HG03469 (cell line): Measurements from ENCODE around the gene ZRANB3.
"Not testable (repeated sequence)": the region's sequence is repeated elsewhere in the genome, so short reads cannot be mapped to it uniquely, and the experiment has no call there.

ENCODE experiments used
- ATAC-seq: cut with Tn5 transposase; IDR thresholded peaks from one replicate; pipeline ENCODE4 v1.9.1; 2021; ENCODE audit warnings: mild to moderate bottlenecking, moderate library complexity, moderate number of reproducible peaks; ENCODE audit not compliant: unreplicated experiment

The ZRANB3 gene

GRCh38 chr2:135144343-135144742, 386.7 kb downstream of the ZRANB3 start:
- no peak for ATAC-seq

GRCh38 chr2:135142323-135142722, 388.7 kb downstream of the ZRANB3 start:
- ATAC-seq = no peak

GRCh38 chr2:135140606-135141005, 390.4 kb downstream of the ZRANB3 start:
- ATAC-seq = no peak

GRCh38 chr2:135132314-135132713, 398.7 kb downstream of the ZRANB3 start:
- no peak for ATAC-seq

- ATAC-seq = no peak
These were observed 400.3 kb downstream of the ZRANB3 start for GRCh38 chr2:135130751-135131150.

GRCh38 chr2:135125940-135126339, 405.1 kb downstream of the ZRANB3 start:
- no peak for ATAC-seq

- ATAC-seq = no peak
These were observed 405.8 kb downstream of the ZRANB3 start for GRCh38 chr2:135124924-135125886.

- ATAC-seq = not testable (repeated sequence)
These were observed 409.4 kb downstream of the ZRANB3 start for GRCh38 chr2:135121658-135122039.

- no peak for ATAC-seq
These were observed 409.9 kb downstream of the ZRANB3 start for GRCh38 chr2:135121016-135121657.

- ATAC-seq = no peak
These were observed 411.4 kb downstream of the ZRANB3 start for GRCh38 chr2:135119582-135119981.

GRCh38 chr2:135113322-135113721, 417.7 kb downstream of the ZRANB3 start:
- no peak for ATAC-seq

- not testable (repeated sequence) for ATAC-seq
These were observed 425.3 kb downstream of the ZRANB3 start for GRCh38 chr2:135105513-135106316.

- no peak for ATAC-seq
These were observed 427.2 kb downstream of the ZRANB3 start for GRCh38 chr2:135103843-135104242.

GRCh38 chr2:135099802-135100483, 431.1 kb downstream of the ZRANB3 start:
- no peak for ATAC-seq

- ATAC-seq = no peak
These were observed 433.3 kb downstream of the ZRANB3 start for GRCh38 chr2:135097532-135098231.

GRCh38 chr2:135096665-135097446, 434.2 kb downstream of the ZRANB3 start:
- ATAC-seq = no peak

GRCh38 chr2:135095591-135095990, 435.4 kb downstream of the ZRANB3 start:
- ATAC-seq = no peak

GRCh38 chr2:135094508-135094907, 436.5 kb downstream of the ZRANB3 start:
- no peak for ATAC-seq

- ATAC-seq = no peak
These were observed 437.2 kb downstream of the ZRANB3 start for GRCh38 chr2:135093670-135094330.
